Measurements from ENCODE around the gene EML6. TPM values are rescaled to one million over a fixed set of nuclear protein-coding genes. Genes with fewer than 3 reads are reported as not detected.

The EML6 gene
- polyA plus RNA-seq, 1 of the 3 experiments (the other 2 are of a cell fraction): 1.1 TPM

DNA sequence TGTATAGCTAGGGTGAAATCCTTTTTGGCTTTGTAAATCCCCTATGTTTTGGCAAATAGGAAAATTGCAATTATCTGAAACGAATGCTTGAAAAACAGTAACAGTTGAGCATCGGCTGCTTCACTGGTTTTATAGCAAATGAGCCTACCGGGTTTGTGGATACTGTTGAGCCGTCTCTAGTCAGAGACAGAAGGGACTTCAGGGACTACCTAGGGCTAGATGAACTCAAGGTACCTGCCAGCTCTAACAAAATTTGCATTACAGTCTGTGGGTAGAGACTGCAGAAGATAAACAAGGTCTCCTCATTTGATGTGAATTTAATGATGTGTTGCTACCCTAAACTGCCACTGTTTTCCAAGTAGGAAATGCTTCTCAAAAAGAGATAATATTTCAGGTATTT lies 101.1 kb downstream of the EML6 start:
- POLR2A ChIA-PET: no interaction called here
- no peaks in the 10 kb centered on the region for H3F3A ChIP-seq (replicated peaks; ENCODE audit: insufficient read depth)
- no peak for DNase-seq
- 78% methylated on average over 4 of the region's 4 CpGs for WGBS (ENCODE audit: low lambda C conversion rate)
- H3K4me3 ChIP-seq (ENCODE audit: low read depth in 2 of 2, low read length in 1 of 2): no peak overlapping the region
- H3K4me1 ChIP-seq (ENCODE audit: control insufficient read depth in 1 of 2, insufficient read depth in 2 of 2, low read depth in 1 of 2, low read length in 1 of 2): no peaks in the 10 kb centered on the region; a peak in 1 of 4 replicates
- CTCF ChIA-PET: interaction anchor here (5.8 kb wide), 1 partner anchor 14 kb away, joined by 31 read pairs; no protein-coding TSS in a partner anchor
- no peaks in the 10 kb centered on the region for H3K9me3 ChIP-seq
- H3K4me2 ChIP-seq: no peak overlapping the region
- H3K9me2 ChIP-seq: no peaks in the 10 kb centered on the region
- no peak overlapping the region for H3K9ac ChIP-seq
- H3K27ac ChIP-seq (ENCODE audit: low read depth in 2 of 2, low read length in 1 of 2): no peak overlapping the region
- no peaks in the 10 kb centered on the region; the same call in 1 of the 2 replicates for H3K27me3 ChIP-seq (ENCODE audit: insufficient read depth)
- no peaks in the 10 kb centered on the region for H3K79me2 ChIP-seq (ENCODE audit: insufficient read depth)
- TF ChIP-seq, protein P1, sequence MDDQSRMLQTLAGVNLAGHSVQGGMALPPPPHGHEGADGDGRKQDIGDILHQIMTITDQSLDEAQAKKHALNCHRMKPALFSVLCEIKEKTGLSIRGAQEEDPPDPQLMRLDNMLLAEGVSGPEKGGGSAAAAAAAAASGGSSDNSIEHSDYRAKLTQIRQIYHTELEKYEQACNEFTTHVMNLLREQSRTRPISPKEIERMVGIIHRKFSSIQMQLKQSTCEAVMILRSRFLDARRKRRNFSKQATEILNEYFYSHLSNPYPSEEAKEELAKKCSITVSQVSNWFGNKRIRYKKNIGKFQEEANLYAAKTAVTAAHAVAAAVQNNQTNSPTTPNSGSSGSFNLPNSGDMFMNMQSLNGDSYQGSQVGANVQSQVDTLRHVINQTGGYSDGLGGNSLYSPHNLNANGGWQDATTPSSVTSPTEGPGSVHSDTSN (IDR thresholded peaks at IDR 0.05): no peak
- TF ChIP-seq RAD21 (IDR thresholded peaks at IDR 0.05; ENCODE audit: low read length) (no peak), GATA2 (CRISPR knock-in tag; IDR thresholded peaks at IDR 0.05) (no peak), RCOR1 (IDR thresholded peaks at IDR 0.05; ENCODE audit: low read length) (no peak), RXRA (IDR thresholded peaks at IDR 0.05; ENCODE audit: borderline replicate concordance, low read depth) (no peak), TEAD4 (IDR thresholded peaks at IDR 0.05; ENCODE audit: borderline replicate concordance, insufficient read depth) (no peak), JUND (IDR thresholded peaks at IDR 0.05) (no peak), TCF12 (IDR thresholded peaks at IDR 0.05) (no peak), MXI1 (IDR thresholded peaks at IDR 0.05; ENCODE audit: low read depth, low read length) (no peak), RFX5 (IDR thresholded peaks at IDR 0.05; ENCODE audit: low read length) (no peak), CHD2 (IDR thresholded peaks at IDR 0.05; ENCODE audit: low read length, partially characterized antibody) (no peak), NFIC (IDR thresholded peaks at IDR 0.05; ENCODE audit: borderline replicate concordance) (no peak), MEF2A (IDR thresholded peaks at IDR 0.05; ENCODE audit: borderline replicate concordance, low read depth) (no peak), POLR2AphosphoS5 (IDR thresholded peaks at IDR 0.05; ENCODE audit: low read depth, low read length) (no peak)
- TF ChIP-seq, protein P2, sequence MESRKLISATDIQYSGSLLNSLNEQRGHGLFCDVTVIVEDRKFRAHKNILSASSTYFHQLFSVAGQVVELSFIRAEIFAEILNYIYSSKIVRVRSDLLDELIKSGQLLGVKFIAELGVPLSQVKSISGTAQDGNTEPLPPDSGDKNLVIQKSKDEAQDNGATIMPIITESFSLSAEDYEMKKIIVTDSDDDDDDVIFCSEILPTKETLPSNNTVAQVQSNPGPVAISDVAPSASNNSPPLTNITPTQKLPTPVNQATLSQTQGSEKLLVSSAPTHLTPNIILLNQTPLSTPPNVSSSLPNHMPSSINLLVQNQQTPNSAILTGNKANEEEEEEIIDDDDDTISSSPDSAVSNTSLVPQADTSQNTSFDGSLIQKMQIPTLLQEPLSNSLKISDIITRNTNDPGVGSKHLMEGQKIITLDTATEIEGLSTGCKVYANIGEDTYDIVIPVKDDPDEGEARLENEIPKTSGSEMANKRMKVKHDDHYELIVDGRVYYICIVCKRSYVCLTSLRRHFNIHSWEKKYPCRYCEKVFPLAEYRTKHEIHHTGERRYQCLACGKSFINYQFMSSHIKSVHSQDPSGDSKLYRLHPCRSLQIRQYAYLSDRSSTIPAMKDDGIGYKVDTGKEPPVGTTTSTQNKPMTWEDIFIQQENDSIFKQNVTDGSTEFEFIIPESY (IDR thresholded peaks at IDR 0.05; ENCODE audit: borderline replicate concordance, low read depth): no peak
- TF ChIP-seq, protein P3, sequence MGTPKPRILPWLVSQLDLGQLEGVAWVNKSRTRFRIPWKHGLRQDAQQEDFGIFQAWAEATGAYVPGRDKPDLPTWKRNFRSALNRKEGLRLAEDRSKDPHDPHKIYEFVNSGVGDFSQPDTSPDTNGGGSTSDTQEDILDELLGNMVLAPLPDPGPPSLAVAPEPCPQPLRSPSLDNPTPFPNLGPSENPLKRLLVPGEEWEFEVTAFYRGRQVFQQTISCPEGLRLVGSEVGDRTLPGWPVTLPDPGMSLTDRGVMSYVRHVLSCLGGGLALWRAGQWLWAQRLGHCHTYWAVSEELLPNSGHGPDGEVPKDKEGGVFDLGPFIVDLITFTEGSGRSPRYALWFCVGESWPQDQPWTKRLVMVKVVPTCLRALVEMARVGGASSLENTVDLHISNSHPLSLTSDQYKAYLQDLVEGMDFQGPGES (IDR thresholded peaks at IDR 0.05; ENCODE audit: low read depth, low read length): no peak
- TF ChIP-seq, protein P4, sequence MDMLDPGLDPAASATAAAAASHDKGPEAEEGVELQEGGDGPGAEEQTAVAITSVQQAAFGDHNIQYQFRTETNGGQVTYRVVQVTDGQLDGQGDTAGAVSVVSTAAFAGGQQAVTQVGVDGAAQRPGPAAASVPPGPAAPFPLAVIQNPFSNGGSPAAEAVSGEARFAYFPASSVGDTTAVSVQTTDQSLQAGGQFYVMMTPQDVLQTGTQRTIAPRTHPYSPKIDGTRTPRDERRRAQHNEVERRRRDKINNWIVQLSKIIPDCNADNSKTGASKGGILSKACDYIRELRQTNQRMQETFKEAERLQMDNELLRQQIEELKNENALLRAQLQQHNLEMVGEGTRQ (IDR thresholded peaks at IDR 0.05; ENCODE audit: borderline replicate concordance, low read depth, low read length): no peak
- TF ChIP-seq, protein P5, sequence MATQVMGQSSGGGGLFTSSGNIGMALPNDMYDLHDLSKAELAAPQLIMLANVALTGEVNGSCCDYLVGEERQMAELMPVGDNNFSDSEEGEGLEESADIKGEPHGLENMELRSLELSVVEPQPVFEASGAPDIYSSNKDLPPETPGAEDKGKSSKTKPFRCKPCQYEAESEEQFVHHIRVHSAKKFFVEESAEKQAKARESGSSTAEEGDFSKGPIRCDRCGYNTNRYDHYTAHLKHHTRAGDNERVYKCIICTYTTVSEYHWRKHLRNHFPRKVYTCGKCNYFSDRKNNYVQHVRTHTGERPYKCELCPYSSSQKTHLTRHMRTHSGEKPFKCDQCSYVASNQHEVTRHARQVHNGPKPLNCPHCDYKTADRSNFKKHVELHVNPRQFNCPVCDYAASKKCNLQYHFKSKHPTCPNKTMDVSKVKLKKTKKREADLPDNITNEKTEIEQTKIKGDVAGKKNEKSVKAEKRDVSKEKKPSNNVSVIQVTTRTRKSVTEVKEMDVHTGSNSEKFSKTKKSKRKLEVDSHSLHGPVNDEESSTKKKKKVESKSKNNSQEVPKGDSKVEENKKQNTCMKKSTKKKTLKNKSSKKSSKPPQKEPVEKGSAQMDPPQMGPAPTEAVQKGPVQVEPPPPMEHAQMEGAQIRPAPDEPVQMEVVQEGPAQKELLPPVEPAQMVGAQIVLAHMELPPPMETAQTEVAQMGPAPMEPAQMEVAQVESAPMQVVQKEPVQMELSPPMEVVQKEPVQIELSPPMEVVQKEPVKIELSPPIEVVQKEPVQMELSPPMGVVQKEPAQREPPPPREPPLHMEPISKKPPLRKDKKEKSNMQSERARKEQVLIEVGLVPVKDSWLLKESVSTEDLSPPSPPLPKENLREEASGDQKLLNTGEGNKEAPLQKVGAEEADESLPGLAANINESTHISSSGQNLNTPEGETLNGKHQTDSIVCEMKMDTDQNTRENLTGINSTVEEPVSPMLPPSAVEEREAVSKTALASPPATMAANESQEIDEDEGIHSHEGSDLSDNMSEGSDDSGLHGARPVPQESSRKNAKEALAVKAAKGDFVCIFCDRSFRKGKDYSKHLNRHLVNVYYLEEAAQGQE (IDR thresholded peaks at IDR 0.05; ENCODE audit: low read depth, low read length): no peak
- TF ChIP-seq, protein P6, sequence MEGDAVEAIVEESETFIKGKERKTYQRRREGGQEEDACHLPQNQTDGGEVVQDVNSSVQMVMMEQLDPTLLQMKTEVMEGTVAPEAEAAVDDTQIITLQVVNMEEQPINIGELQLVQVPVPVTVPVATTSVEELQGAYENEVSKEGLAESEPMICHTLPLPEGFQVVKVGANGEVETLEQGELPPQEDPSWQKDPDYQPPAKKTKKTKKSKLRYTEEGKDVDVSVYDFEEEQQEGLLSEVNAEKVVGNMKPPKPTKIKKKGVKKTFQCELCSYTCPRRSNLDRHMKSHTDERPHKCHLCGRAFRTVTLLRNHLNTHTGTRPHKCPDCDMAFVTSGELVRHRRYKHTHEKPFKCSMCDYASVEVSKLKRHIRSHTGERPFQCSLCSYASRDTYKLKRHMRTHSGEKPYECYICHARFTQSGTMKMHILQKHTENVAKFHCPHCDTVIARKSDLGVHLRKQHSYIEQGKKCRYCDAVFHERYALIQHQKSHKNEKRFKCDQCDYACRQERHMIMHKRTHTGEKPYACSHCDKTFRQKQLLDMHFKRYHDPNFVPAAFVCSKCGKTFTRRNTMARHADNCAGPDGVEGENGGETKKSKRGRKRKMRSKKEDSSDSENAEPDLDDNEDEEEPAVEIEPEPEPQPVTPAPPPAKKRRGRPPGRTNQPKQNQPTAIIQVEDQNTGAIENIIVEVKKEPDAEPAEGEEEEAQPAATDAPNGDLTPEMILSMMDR (IDR thresholded peaks at IDR 0.05): no peak
- TF ChIP-seq, protein P7, sequence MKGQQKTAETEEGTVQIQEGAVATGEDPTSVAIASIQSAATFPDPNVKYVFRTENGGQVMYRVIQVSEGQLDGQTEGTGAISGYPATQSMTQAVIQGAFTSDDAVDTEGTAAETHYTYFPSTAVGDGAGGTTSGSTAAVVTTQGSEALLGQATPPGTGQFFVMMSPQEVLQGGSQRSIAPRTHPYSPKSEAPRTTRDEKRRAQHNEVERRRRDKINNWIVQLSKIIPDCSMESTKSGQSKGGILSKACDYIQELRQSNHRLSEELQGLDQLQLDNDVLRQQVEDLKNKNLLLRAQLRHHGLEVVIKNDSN (IDR thresholded peaks at IDR 0.05; ENCODE audit: borderline replicate concordance, low read depth): no peak
- H3K36me3 ChIP-seq (replicated peaks in 1 of 2; ENCODE audit: control insufficient read depth in 1 of 2, insufficient read depth in 2 of 2, low read length in 1 of 2): no peaks in the 10 kb centered on the region
- H4K20me1 ChIP-seq (ENCODE audit: insufficient read depth): no peaks in the 10 kb centered on the region
- no peak overlapping the region for H2AFZ ChIP-seq (ENCODE audit: low read depth)

Measured in SK-N-SH (cell line).